GM12873 (cell line): ENCODE data around the gene CERT1.

Source experiments
- TF ChIP-seq, protein P1 (sequence below): IDR thresholded peaks from 2 replicates; pipeline ENCODE4 v1.5.1; 2012; ENCODE audit warnings: low read depth, mild to moderate bottlenecking, moderate library complexity, low read length, control low read depth; ENCODE audit not compliant: insufficient read depth; ENCODE audit errors: missing control alignments

CERT1 gene

DNA sequence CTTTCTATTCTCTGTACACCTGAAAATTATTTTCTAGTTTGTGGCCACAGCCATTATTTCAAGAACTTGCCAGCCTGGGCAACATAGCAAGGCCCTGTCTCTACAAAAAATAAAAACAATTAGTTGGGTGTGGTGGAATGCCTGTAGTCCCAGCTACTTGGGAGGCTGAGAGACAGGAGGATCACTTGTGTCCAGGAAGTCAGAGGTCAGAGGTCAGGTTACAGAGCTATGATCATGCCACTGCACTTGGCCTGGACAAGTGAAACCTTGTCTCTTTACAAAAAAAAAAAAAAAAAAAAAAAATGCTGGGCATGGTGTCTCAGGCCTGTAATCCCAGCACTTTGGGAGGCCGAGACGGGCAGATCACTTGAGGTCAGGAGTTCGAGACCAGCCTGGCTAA is 116.2 kb downstream of the CERT1 start:
- TF ChIP-seq, protein P1, sequence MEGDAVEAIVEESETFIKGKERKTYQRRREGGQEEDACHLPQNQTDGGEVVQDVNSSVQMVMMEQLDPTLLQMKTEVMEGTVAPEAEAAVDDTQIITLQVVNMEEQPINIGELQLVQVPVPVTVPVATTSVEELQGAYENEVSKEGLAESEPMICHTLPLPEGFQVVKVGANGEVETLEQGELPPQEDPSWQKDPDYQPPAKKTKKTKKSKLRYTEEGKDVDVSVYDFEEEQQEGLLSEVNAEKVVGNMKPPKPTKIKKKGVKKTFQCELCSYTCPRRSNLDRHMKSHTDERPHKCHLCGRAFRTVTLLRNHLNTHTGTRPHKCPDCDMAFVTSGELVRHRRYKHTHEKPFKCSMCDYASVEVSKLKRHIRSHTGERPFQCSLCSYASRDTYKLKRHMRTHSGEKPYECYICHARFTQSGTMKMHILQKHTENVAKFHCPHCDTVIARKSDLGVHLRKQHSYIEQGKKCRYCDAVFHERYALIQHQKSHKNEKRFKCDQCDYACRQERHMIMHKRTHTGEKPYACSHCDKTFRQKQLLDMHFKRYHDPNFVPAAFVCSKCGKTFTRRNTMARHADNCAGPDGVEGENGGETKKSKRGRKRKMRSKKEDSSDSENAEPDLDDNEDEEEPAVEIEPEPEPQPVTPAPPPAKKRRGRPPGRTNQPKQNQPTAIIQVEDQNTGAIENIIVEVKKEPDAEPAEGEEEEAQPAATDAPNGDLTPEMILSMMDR = no peak

DNA sequence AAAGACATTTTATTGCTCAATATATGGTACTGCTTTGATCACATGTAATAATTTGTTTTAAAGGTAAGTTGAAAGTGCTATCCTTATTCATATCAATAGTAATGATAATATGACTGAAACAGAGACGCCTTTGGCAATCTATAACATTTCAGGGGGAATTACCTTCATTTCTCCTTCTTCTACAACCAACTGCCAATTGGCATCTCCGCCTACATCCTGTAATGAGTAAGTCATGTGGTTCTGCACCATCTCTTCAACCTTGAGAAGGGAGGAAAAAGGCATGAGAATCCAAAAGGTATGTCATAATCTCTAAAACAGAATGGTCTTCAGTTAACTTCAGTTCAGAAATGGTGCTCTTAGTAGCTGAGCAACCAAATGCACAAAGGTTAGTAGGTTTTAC is 122.0 kb downstream of the CERT1 start:
- TF ChIP-seq, protein P1 = no peak

DNA sequence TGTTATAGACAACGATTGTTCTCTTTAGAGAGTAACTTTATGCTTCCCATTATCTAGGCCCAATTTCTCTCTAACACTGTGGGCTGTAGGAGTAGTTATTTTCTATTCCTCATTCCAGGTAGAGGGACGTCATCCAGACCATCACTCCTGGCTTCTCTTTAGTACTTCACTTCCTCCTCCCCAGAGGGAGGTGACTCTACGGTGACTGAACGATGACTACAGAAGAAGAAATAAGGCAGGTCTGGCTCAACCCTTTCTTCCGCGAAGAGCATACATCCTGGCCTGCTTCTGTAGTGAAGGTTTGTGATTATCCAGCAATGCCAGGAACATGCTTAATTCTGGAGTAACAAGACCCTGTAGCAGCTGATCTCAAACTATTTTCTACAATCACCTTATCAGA is 123.6 kb downstream of the CERT1 start:
- TF ChIP-seq, protein P1 = no peak

- TF ChIP-seq, protein P1 = no peak
Measured at GRCh38 chr5:75384218-75384617, 127.2 kb downstream of the CERT1 start.

- TF ChIP-seq, protein P1 = no peak
Measured at GRCh38 chr5:75381456-75381855, 130.0 kb downstream of the CERT1 start.

DNA sequence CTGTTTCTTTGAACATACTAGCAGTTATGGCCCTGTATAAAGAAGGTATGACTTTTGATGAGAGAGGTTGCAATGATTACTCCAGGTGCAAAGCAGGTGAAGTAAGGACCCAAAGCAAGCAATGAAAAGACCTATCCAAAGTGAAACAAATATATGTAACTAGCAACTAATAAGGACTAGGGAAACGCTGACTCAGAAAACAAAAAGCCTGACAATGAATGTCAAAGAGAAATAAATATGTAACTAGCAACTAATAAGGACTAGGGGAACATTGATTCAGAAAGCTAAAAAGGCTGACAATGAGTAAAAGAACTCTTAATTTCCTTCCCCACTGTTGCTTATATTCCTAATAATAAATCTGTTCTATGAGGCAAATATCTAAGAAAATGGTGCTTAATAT is 131.3 kb downstream of the CERT1 start:
- TF ChIP-seq, protein P1 = no peak

- TF ChIP-seq, protein P1 = no peak
Measured at GRCh38 chr5:75375414-75375813, 136.0 kb downstream of the CERT1 start.
